NCI-H446 treated with DMSO at 0.1 percent for 48 hours (cell line): ENCODE data around the gene EIF1AD.
"Not testable (repeated sequence)": the region's sequence is repeated elsewhere in the genome, so short reads cannot be mapped to it uniquely, and the experiment has no call there.

ENCODE experiments used
- DNase-seq: peaks from one replicate; lab custom pipeline; 2025; lab: John Stamatoyannopoulos, UW

EIF1AD gene

GRCh38 chr11:66022401-66023185 lies 20.6 kb upstream of the EIF1AD start:
- DNase-seq: no peak

GRCh38 chr11:66020618-66021357 lies 18.8 kb upstream of the EIF1AD start:
- no peak for DNase-seq

- DNase-seq: no peak
Measured at GRCh38 chr11:66020212-66020611, 18.3 kb upstream of the EIF1AD start.

DNA sequence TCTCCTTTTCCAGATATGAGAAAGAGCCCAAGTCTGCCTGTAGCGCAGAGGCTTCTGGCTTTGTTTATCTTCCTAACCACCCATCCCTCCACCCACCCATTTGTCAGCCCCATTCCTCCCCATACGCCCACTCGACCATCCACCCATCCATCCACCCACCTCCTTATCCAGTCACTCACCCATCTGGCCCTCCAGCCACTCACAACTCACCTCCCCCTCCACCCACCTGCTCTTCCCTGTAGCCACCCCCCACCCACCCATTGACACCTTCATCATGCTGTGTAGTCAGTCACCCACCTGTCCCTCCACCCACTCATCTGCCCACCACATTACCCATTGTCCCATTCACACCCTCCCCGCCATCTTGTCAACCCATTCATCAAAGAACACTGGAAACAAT lies 15.4 kb upstream of the EIF1AD start:
- DNase-seq: no peak

DNA sequence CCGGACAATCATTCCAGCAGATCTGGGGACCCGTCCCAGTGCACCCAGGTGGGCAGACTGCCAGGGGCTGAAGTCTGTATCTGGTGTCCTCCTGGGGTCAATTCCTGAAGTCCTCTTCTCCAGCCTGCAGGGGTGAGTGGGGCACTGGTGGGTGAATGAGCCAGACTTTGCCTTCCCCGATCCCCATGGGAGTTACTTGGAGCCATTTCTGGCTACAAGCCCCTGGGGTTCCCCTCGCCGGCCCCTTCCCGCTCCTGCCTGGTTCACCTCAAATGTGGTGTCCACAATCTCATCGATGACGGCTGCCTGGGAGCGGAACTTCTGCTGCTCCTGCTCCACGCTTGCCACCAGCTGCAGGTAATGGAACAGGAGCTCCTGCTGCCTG lies 14.8 kb upstream of the EIF1AD start:
- no peak for DNase-seq

DNA sequence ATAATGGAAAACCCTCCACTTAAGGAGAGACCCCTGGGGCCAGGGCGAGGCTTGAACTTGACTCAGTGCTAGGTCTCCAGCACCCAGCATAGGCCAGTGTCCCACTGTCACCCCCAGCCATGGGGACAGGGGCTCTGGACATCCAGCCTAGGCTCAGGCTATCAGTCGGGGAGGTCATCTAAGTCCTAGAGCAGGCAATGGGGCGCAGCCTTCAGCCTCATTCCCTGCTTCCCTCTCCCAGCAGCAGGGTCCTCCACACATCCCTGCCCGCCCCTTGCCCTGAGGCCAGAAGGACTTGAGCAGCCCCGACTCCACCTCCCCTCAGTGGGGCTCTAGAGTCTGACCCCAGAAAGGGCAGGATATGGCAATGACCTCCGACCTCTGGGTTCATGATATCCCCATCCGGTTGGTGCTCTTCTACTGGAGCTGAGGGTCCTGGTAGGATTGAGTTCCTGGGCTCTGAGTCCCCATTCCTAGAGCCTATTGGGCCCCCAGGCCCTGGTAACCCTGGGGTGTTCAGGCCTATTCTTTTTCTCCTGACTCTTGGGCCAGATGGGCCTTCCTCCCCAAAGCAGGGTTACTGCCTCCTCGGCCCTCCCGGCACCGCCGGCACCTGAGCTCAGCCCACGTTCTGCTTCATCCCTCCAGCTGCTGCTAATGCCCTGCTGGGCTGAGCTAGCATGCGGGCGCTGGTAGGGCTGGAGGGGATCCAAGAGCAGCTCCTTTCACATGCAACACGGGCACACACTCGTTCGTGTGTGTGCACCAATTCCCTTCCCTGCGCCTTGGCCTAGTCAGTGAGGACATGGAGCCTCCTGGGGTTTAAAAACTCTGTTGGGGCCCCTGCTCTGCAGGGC lies 14.2 kb upstream of the EIF1AD start:
- DNase-seq: no peak

- DNase-seq: no peak
Measured at GRCh38 chr11:66015454-66015881, 13.5 kb upstream of the EIF1AD start.

DNA sequence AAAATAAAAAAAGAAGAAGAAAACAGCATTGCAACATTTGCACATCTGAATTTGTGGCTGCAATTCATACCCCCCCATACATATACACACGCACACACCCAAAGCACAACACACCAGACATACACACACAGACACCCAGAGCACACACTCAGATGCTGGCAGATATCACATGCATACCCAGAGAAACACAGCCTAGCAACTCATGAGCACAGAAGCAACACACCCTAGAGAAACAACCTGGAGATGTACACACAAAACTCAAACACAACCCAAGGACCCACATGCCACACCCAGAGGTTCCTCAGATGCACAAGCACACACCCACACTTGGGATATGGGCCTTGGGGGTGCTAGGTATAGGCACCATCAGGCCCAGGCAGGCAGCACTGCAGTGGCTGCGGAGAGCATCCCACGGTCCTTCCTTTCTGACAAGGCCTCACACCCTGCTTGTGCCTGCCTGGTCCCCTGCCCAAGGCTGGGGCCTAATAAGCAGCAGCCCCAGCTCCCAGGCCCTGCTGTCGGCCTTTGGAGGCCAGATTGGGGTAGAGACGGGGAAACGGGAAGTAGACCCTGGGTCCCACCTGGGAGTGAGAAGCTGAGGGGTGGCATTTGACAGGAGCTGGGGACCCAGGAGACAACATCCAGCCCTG lies 13.0 kb upstream of the EIF1AD start:
- DNase-seq: no peak

GRCh38 chr11:66013762-66014100 lies 11.8 kb upstream of the EIF1AD start:
- no peak for DNase-seq

DNA sequence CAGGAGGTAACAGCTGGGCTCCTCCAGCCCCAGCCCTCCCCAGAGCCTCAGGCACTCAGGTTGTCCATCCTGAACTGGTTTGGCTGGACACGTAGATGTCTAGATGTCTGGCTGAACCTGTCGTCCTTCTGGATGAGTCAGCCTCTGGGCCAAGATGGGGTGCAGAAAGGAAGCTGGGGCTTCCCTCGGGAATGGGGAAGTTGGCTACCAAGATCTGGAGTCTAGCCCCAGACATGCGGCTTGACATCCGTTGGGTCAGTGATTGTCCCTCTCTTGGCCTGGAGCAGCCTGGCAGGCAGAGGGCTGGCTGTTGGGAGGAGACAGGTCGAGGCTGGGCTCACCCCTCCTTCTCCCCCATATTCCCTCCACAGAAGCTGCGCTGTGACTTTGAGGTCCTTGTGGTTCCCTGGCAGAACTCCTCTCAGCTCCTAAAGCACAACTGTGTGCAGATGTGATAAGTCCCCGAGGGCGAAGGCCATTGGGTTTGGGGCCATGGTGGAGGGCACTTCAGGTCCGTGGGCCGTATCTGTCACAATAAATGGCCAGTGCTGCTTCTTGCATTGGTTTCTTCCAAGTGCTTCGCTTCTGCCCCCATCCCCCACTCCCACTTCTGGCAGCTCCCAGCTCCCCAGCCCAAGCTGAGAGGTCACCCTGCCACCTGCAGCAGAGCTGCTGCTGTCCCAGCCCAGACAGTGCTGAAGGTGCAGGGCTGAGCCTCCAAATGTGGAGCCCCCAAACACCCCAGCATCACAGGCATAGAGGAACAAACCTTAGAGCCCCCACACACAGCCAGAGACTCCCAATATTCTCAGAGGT lies 11.2 kb upstream of the EIF1AD start:
- no peak for DNase-seq

DNA sequence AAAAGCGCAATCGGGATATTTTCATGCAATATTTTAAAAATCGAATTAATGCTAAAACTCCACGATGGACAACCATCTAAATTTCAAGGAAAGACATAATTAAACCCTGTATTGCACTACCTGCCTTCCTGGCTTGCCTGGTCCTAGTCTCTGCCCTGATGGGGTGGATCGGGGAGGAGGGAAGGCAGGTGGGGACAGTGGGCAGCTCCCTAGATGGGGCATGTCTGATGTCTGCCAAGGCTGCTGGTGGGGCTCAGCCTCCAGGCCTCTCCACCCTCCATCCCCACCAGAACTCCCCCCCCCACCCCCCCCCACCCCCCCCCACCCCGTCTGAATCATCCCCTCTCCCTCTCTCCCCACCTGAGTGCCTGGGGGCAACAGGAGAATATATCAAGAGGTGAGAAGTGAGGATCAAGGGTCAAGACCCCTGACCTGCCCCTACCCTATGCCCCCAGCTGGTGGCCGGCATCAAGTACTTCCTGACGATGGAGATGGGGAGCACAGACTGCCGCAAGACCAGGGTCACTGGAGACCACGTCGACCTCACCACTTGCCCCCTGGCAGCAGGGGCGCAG lies 10.5 kb upstream of the EIF1AD start:
- no peak for DNase-seq

DNA sequence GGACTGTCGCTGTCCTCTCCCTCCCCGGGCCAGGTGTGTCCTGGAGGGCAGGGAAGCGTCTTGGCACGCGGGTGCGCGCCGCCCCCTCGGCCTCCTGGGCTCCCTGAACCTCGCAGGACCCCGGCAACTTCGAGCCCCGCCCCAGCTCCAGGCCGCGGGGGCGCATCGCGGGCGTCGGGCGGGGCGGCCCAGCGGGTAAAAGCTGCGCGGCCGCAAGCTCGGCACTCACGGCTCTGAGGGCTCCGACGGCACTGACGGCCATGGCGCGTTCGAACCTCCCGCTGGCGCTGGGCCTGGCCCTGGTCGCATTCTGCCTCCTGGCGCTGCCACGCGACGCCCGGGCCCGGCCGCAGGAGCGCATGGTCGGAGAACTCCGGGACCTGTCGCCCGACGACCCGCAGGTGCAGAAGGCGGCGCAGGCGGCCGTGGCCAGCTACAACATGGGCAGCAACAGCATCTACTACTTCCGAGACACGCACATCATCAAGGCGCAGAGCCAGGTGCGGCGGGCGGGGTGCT lies 9.9 kb upstream of the EIF1AD start, which contains the start of gene CST6:
TSS of gene CST6 (plus strand) at position 224 of the 519 bp plus-strand sequence. CDS start at position 261, 37 bp downstream.
- DNase-seq: no peak

GRCh38 chr11:66011239-66011784 lies 9.4 kb upstream of the EIF1AD start:
- DNase-seq: no peak

DNA sequence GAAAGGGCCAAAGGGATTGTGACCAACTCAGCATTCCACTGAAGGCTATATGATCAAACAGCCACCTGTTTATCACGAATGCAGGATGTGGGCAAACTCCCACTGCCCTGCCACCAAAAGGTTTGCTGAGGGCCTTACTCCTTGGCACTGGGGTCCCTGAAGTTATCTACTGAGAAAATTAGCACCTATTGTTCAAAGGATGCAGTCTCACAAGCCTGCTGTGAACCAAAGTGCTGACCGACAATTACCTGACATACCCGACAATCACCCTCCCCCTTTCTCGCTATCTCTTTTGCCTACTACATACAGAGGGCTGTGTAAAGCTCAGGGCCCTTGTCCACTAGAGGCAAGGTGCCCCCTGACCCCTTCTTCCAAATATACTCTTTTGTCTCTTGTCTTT lies 8.1 kb upstream of the EIF1AD start:
- DNase-seq: not testable (repeated sequence)

DNA sequence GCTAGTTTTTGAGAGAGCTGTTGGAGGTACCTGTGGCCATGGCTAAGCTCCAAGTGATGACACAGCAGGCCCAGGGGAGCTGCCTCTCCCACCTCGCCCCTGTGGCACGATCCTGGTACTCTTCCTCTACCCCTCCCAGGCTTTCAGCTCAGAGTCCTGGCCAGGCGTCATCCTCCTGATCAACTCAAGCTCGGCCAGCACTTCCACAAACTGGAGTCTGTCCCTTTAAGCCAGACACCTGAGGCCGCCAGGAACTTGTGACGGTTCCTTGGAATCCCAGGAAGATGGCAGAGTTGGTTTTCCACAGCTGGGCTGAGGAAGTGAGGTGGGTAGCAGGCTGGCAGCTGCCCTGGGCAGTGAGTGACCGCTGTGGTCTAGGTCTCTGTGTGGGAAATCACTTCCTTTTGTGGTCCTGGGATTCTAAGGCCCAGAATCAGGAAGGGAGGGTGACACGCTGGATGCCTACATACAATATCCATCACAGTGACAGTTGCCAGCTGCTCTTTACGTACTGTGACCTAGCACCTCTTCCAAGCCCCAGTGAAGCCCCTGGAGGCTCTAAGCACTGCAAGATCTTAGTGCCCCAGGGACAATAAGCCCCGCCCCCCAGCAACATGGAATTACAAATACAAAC lies 6.6 kb upstream of the EIF1AD start:
- no peak for DNase-seq

GRCh38 chr11:66008095-66008467 lies 6.1 kb upstream of the EIF1AD start:
- no peak for DNase-seq

DNA sequence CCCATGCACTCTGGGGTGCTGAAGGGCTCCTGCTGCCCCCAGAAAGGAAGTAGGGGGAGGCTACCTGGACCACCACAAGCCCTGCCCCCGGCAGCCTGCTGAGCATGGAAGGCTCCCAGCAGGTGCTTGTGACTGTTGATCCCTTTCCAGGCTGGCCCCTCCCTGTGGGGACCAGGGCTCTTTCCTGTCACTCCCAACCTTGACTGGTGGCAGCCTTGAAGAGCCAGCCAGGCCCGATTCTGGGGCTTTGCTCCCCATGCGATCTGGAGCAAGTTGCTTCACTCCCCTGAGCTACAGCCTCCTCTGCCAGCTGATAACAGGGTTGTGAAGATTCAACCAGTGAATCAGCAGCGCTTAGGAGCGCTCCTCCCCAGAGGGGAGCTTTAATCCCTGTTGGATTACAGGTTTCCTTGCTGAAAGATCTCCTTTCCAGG lies 5.3 kb upstream of the EIF1AD start:
- no peak for DNase-seq

DNA sequence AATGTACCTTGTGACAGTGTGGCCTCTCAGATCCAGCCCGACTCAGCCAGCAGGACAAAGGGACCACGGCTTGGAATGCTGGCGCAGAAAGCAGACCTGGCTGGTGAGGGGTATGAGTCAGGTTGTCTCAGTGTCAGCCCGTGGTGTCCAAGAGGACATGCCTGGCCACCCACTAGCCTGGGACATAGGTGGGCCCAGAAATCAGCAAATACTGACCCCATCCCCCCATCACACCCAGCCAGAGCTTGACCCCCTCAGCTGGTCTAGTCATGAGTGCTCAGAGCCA lies 4.9 kb upstream of the EIF1AD start:
- no peak for DNase-seq

DNA sequence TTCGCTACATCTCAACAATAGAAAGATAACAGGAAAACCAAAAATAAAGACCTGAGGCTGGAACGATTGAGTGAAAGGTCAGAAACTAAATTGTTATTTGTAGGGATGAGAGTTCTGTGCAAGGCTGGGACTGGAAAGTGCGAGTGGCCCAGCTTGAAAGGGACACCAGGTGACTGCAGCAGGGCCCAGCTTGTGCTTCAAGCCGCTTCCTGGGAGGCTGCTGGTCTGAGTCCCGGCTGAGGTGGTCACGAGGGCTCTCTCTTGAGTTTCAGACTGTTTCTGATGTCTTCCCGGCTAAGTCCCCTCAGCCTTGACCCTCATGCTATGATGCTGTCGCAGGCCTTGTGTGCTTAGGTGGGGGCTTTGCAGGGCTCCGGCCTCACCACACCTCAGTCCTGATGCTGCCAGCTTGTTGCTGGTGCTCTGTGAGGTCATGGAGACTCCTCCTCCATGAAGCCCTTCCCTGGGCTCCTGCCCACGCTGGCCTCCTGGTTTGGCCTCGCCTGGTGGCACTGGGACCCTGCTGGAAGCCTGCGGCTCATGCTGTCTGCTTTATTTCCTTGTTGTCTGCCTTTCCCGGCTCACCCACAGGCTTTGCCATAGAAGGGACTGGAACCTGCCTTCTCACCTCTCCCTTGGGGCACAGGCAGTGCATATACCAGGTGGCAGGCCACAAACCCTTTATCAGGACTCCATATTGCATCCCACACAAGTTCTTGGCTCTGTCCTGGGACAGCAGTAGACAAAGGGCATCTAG lies 4.4 kb upstream of the EIF1AD start:
- no peak for DNase-seq
